Measurements from ENCODE around the gene HM13. TPM values are rescaled to one million over a fixed set of nuclear protein-coding genes. Genes with fewer than 3 reads are reported as not detected.

HM13 gene
- total RNA-seq, 1 experiment from 2014 or later = 183 TPM

DNA sequence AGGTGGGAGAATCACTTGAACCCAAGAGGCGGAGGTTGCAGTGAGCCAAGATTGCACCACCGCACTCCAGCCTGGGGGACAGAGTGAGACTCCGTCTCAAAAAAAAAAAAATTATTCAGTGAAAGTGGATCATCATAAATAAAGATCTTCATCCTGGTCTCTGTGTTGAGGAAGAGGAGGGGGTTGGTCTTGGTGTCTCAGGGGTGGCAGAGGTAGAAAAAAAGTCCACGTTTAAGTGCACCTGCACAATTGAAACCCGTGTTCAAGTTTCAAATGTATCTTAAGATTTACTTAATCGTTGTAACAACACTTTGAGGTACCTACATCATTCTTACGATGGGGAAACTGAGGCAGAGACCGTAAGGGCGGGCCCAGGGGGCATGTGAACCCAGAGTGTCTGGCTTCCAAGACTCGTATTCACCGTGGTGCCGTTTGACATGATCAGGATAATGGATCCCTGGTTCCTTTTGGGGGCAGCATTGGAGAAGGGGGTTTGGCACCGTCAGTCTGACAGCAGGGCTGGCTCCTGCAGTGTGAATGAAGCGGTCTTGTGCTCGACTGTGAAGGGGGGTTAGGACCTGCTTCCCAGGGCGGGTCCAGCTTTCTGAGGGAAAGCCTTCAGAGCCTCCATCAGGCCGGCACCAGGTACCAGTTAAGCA lies 57.9 kb downstream of the HM13 start:
- no peak overlapping the region for H2AFZ ChIP-seq (ENCODE audit: low read depth, low read length, poor library complexity, severe bottlenecking)

DNA sequence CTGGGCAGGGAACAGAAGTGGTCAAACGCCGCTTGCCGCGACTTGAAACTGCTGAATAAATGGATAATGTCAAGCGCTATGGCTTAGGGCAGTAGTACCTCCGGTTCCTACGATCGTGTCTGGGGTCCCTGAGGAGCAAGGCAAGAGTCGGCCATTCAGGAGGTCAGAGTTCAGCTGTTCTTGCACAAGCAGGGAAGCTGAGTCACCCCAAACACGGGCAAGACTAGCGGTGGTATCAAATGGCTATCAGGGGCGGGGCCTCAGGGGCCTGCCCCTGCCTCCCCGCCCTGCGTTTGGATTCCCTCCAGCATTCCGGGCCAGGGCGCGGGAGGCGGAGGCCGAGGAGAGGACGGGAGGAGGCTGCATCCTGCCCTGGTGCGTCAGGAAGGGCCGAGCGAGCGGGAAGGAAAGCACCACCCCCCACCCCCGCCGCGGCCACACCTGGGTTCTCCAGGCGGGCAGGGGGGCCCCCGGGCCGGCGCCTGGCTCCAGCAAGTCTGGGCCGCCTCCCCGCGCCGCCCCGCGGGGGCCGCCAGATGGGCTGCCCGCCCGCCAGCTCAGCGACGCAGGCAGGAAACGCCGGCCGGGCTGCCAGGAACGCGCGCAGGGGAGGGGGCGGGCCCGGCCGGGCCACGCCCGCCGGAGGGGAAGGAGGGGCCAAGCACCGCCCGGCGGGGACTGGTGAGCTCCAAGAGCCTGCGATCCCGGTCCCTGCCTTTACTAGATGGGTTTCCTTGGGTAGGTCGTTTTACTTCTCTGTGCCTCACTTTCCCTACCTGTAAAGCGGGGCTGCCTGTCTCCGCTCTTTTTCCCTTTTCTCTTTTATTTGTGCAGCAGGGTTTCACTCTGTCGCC lies 58.7 kb downstream of the HM13 start:
- Histone ChIP-seq H3K79me2 (ENCODE audit: insufficient read depth, low read length) (0 out of 2 replicates have a peak, but pooled peaks cover 7% of the 10 kb centered on the region), H2AFZ (ENCODE audit: low read depth, low read length, poor library complexity, severe bottlenecking) (no peak overlapping the region), H3K4me3 (replicated peaks in 1 of 2; ENCODE audit: low read depth in 1 of 2, low read length in 2 of 2) (peak overlapping the region; percentile 54 to 61), H3K36me3 (ENCODE audit: control insufficient read depth in 1 of 2, insufficient read depth in 2 of 2, low read length in 2 of 2) (no peaks in the 10 kb centered on the region), H3K4me2 (ENCODE audit: low read length) (peak overlapping the region; percentile 80), H3K4me1 (ENCODE audit: control insufficient read depth in 1 of 2, insufficient read depth in 2 of 2, low read length in 2 of 2) (peaks cover 73 to 79% of the 10 kb centered on the region in 2 experiments), H3K9me2 (ENCODE audit: insufficient read depth) (no peaks in the 10 kb centered on the region), H3K27ac (ENCODE audit: low read depth, low read length) (peak overlapping the region; percentile 98), H4K20me1 (ENCODE audit: insufficient read depth) (no peaks in the 10 kb centered on the region), H3K9me3 (ENCODE audit: control insufficient read depth in 1 of 2, insufficient read depth in 1 of 2, low read depth in 1 of 2, low read length in 2 of 2) (no peaks in the 10 kb centered on the region), H3K9ac (ENCODE audit: low read length) (peak overlapping the region; percentile 95), H3K27me3 (ENCODE audit: insufficient read depth, low read length) (no peaks in the 10 kb centered on the region)
- RAD21 ChIA-PET (ENCODE audit: low non-redundant PET in 1 of 2, low total read pairs in 2 of 2, uncharacterized antibody in 2 of 2, unreplicated experiment in 2 of 2) = interaction anchor here (0.6 to 3.1 kb wide), 11 partner anchors 10 to 204 kb away, joined by 4 to 12 read pairs (median 6); partner anchors contain the start of gene ID1 (in 1 of the 2)
- BruUV-seq (replicated peaks) = no TSS peak
- POLR2A ChIA-PET = interaction anchor here (0.7 to 28.6 kb wide), 11 partner anchors 10 to 151 kb away, joined by 3 to 1106 read pairs (median 9); partner anchors contain the start of gene ID1
- ATAC-seq (peak; percentile 72), DNase-seq (ENCODE audit: low read depth, low spot score) (peak; percentile 96)
- intact Hi-C loops (cut with micrococcal nuclease) = loop anchor here (1.0 kb wide), 2 partner anchors 20 to 35 kb away; no protein-coding TSS in a partner anchor
- CTCF ChIA-PET = interaction anchor here (0.7 to 10.8 kb wide), 10 partner anchors 10 to 151 kb away, joined by 3 to 256 read pairs (median 8); no protein-coding TSS in a partner anchor
- TF ChIP-seq FOSL1 (IDR thresholded peaks at IDR 0.05; ENCODE audit: low read depth) = no peak
- TF ChIP-seq SIN3A (IDR thresholded peaks at IDR 0.05; ENCODE audit: low read depth) = no peak
- TF ChIP-seq CEBPB (IDR thresholded peaks at IDR 0.05; ENCODE audit: low read depth) = no peak
- peak; percentile 59 for TF ChIP-seq POLR2A (IDR thresholded peaks at IDR 0.05; ENCODE audit: borderline replicate concordance, extremely low read depth, insufficient read depth, insufficient read length)
- no peak for TF ChIP-seq ZNF274 (IDR thresholded peaks at IDR 0.05; ENCODE audit: low read depth, low read length)
- TF ChIP-seq JUND (IDR thresholded peaks at IDR 0.05) = no peak
- TF ChIP-seq, protein P1, sequence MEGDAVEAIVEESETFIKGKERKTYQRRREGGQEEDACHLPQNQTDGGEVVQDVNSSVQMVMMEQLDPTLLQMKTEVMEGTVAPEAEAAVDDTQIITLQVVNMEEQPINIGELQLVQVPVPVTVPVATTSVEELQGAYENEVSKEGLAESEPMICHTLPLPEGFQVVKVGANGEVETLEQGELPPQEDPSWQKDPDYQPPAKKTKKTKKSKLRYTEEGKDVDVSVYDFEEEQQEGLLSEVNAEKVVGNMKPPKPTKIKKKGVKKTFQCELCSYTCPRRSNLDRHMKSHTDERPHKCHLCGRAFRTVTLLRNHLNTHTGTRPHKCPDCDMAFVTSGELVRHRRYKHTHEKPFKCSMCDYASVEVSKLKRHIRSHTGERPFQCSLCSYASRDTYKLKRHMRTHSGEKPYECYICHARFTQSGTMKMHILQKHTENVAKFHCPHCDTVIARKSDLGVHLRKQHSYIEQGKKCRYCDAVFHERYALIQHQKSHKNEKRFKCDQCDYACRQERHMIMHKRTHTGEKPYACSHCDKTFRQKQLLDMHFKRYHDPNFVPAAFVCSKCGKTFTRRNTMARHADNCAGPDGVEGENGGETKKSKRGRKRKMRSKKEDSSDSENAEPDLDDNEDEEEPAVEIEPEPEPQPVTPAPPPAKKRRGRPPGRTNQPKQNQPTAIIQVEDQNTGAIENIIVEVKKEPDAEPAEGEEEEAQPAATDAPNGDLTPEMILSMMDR (IDR thresholded peaks at IDR 0.05 in 2 of 3, conservative IDR thresholded peaks at IDR 0.05 in 1 of 3; ENCODE audit: borderline replicate concordance in 1 of 3, insufficient read depth in 1 of 3, low read depth in 2 of 3, low read length in 2 of 3) = no peak
- TF ChIP-seq, protein P2, sequence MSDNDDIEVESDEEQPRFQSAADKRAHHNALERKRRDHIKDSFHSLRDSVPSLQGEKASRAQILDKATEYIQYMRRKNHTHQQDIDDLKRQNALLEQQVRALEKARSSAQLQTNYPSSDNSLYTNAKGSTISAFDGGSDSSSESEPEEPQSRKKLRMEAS (IDR thresholded peaks at IDR 0.05) = no peak
- TF ChIP-seq, protein P3, sequence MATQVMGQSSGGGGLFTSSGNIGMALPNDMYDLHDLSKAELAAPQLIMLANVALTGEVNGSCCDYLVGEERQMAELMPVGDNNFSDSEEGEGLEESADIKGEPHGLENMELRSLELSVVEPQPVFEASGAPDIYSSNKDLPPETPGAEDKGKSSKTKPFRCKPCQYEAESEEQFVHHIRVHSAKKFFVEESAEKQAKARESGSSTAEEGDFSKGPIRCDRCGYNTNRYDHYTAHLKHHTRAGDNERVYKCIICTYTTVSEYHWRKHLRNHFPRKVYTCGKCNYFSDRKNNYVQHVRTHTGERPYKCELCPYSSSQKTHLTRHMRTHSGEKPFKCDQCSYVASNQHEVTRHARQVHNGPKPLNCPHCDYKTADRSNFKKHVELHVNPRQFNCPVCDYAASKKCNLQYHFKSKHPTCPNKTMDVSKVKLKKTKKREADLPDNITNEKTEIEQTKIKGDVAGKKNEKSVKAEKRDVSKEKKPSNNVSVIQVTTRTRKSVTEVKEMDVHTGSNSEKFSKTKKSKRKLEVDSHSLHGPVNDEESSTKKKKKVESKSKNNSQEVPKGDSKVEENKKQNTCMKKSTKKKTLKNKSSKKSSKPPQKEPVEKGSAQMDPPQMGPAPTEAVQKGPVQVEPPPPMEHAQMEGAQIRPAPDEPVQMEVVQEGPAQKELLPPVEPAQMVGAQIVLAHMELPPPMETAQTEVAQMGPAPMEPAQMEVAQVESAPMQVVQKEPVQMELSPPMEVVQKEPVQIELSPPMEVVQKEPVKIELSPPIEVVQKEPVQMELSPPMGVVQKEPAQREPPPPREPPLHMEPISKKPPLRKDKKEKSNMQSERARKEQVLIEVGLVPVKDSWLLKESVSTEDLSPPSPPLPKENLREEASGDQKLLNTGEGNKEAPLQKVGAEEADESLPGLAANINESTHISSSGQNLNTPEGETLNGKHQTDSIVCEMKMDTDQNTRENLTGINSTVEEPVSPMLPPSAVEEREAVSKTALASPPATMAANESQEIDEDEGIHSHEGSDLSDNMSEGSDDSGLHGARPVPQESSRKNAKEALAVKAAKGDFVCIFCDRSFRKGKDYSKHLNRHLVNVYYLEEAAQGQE (IDR thresholded peaks at IDR 0.05; ENCODE audit: low read depth) = no peak

More for the DNA sequence above, 57.9 kb downstream of the HM13 start:
- Histone ChIP-seq H3K4me3 (replicated peaks in 1 of 2; ENCODE audit: low read depth in 1 of 2, low read length in 2 of 2) (peak overlapping the region; percentile 34 to 61), H3K9me3 (ENCODE audit: control insufficient read depth in 1 of 2, insufficient read depth in 1 of 2, low read depth in 1 of 2, low read length in 2 of 2) (no peaks in the 10 kb centered on the region), H3K36me3 (ENCODE audit: control insufficient read depth in 1 of 2, insufficient read depth in 2 of 2, low read length in 2 of 2) (no peaks in the 10 kb centered on the region), H3K4me2 (ENCODE audit: low read length) (peak overlapping the region; percentile 80), H3K4me1 (ENCODE audit: control insufficient read depth in 1 of 2, insufficient read depth in 2 of 2, low read length in 2 of 2) (peaks cover 80 to 86% of the 10 kb centered on the region in 2 experiments), H3K9ac (ENCODE audit: low read length) (peak overlapping the region; percentile 95), H3K9me2 (ENCODE audit: insufficient read depth) (no peaks in the 10 kb centered on the region), H3K79me2 (ENCODE audit: insufficient read depth, low read length) (0 out of 2 replicates have a peak, but pooled peaks cover 7% of the 10 kb centered on the region), H4K20me1 (ENCODE audit: insufficient read depth) (no peaks in the 10 kb centered on the region), H3K27ac (ENCODE audit: low read depth, low read length) (peak overlapping the region; percentile 98), H3K27me3 (ENCODE audit: insufficient read depth, low read length) (no peaks in the 10 kb centered on the region)
- intact Hi-C loops (cut with micrococcal nuclease) = no loop called here
- ATAC-seq (peak; percentile 28), DNase-seq (ENCODE audit: low read depth, low spot score) (no peak)
- no peak for TF ChIP-seq JUND (IDR thresholded peaks at IDR 0.05)
- ChIA-PET POLR2A (interaction anchor here (1.1 to 28.6 kb wide), 7 partner anchors 9 to 141 kb away, joined by 3 to 1106 read pairs (median 12); partner anchors contain the start of gene ID1), RAD21 (ENCODE audit: low non-redundant PET in 1 of 2, low total read pairs in 2 of 2, uncharacterized antibody in 2 of 2, unreplicated experiment in 2 of 2) (interaction anchor here (1.1 to 2.5 kb wide), 7 partner anchors 9 to 40 kb away, joined by 4 to 12 read pairs (median 7); no protein-coding TSS in a partner anchor), CTCF (interaction anchor here (1.4 to 10.8 kb wide), 6 partner anchors 10 to 69 kb away, joined by 4 to 256 read pairs (median 8); no protein-coding TSS in a partner anchor)
- TSS peak; percentile 46 for BruUV-seq (replicated peaks)

All from HCT116 (cell line).